PC-9 (cell line): Measurements from ENCODE around the gene RYR3.

Source experiments
- CTCF ChIP-seq: fragments of 200-600 bp; sonication (generic); conservative IDR thresholded peaks from 2 replicates; pipeline ENCODE4 v1.6.1; 2017; ENCODE audit warnings: mixed run types, antibody characterized with exemption, mild to moderate bottlenecking, moderate library complexity
- EZH2 ChIP-seq: fragments of 200-600 bp; sonication (generic); IDR thresholded peaks from 2 replicates; pipeline ENCODE4 v1.8.0; 2017; ENCODE audit warnings: antibody characterized with exemption, low read depth

DNA sequence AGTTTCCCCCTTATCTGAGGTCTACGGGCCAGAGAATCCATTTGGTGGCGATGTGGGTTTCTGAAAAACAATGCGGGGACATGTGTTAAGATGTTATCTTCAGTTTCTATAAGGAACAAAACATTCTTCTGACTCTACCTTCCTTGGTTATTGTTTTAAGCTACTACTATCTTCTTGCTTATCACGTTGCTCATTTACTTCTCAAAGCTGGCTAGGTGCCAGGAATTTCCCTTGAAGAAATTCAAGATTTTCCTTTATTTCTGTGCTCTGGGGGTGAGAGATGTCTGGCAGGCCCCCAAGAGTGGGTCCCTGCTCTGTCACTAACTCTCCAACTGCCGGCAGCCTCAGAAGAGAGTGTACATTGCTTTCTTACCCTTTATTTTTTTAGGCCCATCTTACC lies 119.8 kb downstream of the RYR3 start:
- TF ChIP-seq EZH2 (no peak), CTCF (no peak)
